Heart left ventricle (tissue), 13 donors: ENCODE measurements around the gene CPSF7.

Experiments used
- CTCF ChIP-seq, 12 donors: fragments of 200-600 bp; sonication (generic) in 4 of 12; IDR thresholded peaks; one replicate each; pipeline versions ENCODE4 v1.5.0 to v1.8.0; 2018 to 2022; ENCODE audit warnings: antibody characterized with exemption in 12 of 12, mild to moderate bottlenecking in 5 of 12
- POLR2A ChIP-seq, 2 donors: fragments of 450-650 bp; IDR thresholded peaks; one replicate each; pipeline ENCODE4 v1.6.1; 2017; ENCODE audit warnings: antibody characterized with exemption in 2 of 2, mild to moderate bottlenecking in 2 of 2, moderate library complexity in 2 of 2
- donor health status: ischemic (EF 13 %, LVEDD 7.1; RV severe dilation, severe dysfunction).
- donor health status: DM: no; HTN: yes; CAD: no.
- donor health status: DM: no; HTN: no; CAD: no.
- donor health status: ischemic (EF 25% LVEDD 6.9; RV normal size, moderate dysfunction).
- donor health status: ischemic (EF 25% LVEDD 5.7; RV mildly dilated, moderate dysfunction).
- donor health status: ischemic (EF 35%, LVEDD 5.7; RV mildly dilated, moderate dysfunction).
- donor health status: nonischemic (EF 11% LVEDD 7.7; RV severe dilation, severe dysfunction).
- donor health status: DM: yes; HTN: yes; CAD: no.
- donor health status: PGD.
- donor health status: ischemic (EF 29% LVEDD 5.4; RV normal size, mild dysfunction).
- donor health status: nonischemic (EF 23%, LVEDD 6.1; RV moderate dilation, normal function).

GRCh38 chr11:61417670-61418069 is 12.1 kb downstream of the CPSF7 start:
- TF ChIP-seq CTCF (IDR thresholded peaks at IDR 0.05) = no peak
- TF ChIP-seq POLR2A (IDR thresholded peaks at IDR 0.05) = no peak
